HG03095 (cell line): ENCODE results near the gene KIF18B.
"Not testable (repeated sequence)": the region's sequence is repeated elsewhere in the genome, so short reads cannot be mapped to it uniquely, and the experiment has no call there.

Experiments used
- ATAC-seq: cut with Tn5 transposase; IDR thresholded peaks from one replicate; pipeline ENCODE4 v1.9.1; 2021; ENCODE audit warnings: moderate library complexity; ENCODE audit not compliant: unreplicated experiment

The KIF18B gene

DNA sequence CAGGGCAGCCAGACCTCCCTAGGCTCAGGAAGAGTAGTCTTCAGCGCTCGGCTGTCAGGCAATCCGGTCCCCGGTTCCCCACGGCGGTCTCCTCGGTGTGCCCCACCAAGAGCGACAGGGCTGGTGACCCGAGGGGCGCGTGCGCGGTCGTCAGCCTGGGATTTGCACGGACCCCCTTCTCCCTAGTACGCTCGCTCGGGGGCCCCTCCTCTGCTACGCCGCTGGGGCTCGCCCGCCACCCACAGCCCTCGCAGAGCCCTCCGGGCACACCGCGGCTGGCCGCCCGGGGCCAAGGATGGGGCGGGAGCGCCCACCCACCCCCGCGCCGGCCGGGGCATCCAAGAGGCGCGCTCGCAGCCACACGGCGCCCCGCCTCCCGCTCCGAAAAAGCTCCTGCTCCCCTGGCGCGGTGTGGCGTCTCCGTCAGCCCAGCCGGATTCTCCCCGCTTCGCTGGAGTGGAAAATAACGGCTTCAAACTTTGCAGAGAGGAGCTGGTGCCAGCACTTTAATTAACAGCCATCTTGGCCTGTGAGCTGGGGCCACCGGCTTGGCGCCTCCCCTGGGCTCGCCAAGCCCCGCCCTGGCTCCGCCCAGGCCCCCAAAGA is 22.7 kb upstream of the KIF18B start:
- no peak for ATAC-seq

- ATAC-seq = no peak
Observed at GRCh38 chr17:44969144-44969780, 21.7 kb upstream of the KIF18B start.

- peak; percentile 66 for ATAC-seq
Observed at GRCh38 chr17:44968225-44969143, 20.9 kb upstream of the KIF18B start, which contains the start of gene C1QL1. Gene C1QL1, minus strand, starts transcription at chr17:44968303. Its CDS starts 255 bp downstream, at chr17:44968048.

DNA sequence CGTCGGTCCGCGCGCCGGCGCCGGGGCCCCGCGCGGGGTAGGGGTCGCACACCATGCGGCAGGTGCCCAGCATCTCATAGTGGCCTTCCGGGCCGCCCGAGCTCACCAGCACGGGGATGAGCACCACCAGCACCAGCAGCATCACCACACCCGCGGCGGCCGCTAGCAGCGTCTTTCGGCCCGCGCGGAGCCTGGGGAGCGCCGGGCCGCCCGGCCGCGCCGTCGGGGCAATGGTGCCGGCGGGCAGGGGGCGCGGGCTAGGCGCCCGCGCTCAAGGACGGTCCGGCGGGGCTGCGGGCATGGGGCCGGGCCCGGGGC is 20.3 kb upstream of the KIF18B start:
- no peak for ATAC-seq

DNA sequence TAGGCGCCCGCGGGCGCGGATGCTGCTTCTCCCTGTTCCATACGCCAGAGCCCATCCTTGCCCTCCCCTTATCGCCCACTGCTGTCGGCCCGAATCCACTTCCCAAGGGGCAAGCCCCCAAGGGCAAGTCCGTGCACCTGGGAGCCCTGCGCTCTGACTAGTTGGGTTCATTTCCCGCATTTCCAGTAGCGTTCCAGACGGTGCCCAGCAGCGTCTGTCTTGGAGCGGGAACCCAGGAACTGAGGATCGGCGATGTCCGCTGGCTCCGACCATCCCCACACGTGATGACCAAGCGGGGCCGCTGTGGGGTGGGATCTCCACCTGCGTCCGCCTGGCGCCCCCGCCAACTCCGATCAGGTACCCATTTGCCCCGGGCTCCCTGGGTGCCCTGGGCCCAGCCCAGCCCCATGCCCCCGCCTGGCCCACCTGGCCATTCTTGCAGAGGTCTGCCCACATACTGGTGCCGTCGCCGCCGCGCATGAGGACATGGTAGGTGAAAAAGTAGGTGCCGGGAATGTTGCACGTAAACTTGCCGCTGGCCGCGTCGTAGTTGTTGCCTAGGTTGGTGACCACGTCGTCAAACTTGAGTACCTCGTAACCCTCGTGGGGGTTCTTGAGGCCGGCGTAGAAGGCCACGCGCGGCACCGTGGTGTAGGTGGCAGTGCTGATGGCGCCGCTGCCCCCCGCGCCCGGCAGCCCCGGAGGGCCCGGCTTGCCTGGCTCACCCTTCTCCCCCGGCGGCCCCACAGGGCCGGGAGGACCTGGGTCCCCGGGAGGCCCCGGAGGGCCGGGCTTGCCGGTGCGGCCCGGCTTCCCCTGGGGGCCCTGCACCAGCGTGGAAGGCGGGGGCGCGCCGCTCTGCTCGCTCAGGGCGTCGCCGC is 19.7 kb upstream of the KIF18B start:
- ATAC-seq = no peak

GRCh38 chr17:44966348-44967025 is 18.9 kb upstream of the KIF18B start:
- no peak for ATAC-seq

- no peak for ATAC-seq
Observed at GRCh38 chr17:44965481-44966234, 18.1 kb upstream of the KIF18B start.

GRCh38 chr17:44961921-44962350 is 14.4 kb upstream of the KIF18B start:
- no peak for ATAC-seq

DNA sequence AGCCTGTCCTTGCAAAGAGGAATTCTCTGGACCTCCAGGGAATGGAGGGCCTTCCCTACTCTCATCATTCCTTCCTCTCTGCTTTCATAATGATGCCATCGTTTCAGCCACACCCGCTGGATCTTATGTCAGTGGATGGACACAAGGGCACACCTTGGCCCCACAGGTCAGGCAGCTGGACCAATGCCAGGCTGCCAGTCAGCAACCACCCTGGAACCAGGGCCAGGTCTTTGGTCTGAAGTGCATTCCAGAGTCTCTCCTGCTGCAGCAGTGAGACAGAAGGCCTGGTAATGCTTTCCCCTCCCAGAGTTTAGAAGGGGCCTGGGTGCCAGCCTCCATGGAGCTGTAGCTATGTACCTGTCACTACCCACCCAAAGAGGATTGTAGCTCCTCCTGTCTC is 13.1 kb upstream of the KIF18B start:
- no peak for ATAC-seq

DNA sequence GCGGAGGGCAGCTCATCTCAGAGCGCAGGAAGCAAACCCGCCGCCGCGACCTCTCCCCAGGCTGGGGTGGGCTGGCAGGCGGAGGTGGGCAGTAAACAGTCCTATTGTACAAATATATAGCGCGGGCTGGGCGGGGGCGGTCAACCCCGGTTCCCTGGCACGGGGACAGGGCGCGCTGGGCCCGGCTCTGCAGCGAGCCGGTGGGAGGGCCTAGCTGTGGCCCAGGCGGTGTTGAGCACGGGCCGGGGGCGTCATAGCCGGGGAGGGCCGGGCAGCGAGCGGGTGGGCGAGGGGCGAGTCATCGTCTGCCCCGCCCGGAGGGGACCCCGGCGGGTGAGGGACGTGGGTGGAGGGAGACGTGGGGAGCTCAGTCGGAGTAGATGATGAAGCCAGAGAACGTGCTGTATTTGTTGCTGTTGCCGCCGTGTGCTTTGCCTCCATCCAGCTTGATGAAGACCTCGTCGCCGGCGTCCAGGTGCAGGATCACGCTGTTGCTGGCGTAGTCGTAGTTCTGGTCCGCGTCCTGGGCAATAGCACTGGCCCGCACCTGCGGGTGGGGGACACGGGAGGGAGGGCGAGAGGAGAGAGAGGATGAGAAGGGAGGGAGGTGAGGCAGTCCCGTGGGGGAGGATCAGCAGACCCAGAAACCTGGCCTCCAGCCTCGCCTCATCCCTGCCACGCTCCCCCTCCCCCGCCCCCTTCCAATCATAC is 12.4 kb upstream of the KIF18B start:
- no peak for ATAC-seq

GRCh38 chr17:44956998-44957981 is 9.7 kb upstream of the KIF18B start:
- ATAC-seq = no peak

GRCh38 chr17:44955674-44956425 is 8.3 kb upstream of the KIF18B start:
- ATAC-seq = no peak

DNA sequence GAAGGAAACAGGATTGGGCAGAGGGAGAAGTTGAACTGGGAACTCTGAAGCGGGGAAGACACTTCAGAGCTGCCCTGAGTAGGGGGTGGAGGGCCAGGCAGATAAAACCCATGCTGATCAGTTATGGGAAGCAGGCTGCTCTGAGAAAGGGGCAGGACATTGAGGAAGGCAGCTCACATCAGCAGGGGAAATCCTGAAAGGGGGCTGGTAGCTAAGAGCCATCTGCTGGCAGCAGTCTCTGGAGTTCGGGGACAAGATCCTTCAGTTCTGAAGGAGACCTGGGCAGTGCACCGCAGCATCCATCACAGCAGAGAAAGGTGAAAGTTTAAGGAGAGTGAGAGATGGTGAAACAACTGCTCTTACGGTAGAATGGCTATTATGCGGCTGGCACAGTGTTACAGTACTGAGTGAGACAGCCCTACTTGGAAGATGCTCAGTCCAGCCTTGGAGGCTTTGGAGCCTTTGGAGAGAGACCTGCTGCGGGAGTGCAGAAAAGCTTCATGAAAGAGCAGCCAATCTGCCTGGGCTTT is 5.4 kb upstream of the KIF18B start:
- no peak for ATAC-seq

DNA sequence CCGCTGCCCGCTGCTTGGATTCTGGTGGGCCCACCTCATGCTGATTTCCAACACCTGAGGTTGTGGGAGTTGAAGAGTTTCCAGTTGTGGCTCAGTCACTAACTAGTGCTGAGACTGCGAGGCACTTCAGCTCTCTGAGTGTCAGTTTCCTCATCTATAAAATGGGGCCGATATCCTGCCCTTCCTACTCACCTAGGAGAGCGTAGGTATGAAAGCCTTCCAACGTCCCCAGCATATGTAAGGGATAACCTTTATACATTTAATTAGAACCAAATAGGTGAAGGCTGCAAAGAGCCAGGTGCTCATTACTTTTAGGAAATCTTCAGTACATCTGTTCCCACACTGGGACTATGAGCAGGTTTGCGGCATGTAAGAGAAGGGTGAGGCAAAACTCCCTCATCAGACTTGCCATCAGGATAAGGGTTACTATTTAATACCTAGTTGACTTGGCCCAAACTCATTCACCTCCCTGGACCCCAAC is 782 bp upstream of the KIF18B start:
- no peak for ATAC-seq

DNA sequence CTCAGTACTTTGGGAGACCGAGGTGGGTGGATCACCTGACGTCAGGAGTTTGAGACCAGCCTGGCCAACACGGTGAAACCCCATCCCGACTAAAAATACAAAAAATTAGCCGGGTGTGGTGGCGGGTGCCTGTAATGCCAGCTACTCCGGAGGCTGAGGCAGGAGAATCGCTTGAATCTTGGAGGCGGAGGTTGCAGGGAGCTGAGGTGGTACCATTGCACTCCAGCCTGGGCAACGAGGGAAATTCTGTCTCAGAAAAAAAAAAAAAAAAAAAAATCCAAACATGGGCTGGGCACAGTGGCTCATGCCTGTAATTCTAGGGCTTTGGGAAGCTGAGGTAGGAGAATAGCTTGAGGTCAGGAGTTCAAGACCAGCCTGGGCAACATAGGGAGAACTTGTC is 1.9 kb downstream of the KIF18B start:
- not testable (repeated sequence) for ATAC-seq

- ATAC-seq = no peak
Observed at GRCh38 chr17:44942456-44942855, 5.1 kb downstream of the KIF18B start.
